Fibroblast of lung (primary cell): ENCODE data around the gene SART3. TPM values are rescaled to one million over a fixed set of nuclear protein-coding genes. Genes with fewer than 3 reads are reported as not detected.

Experiments
- DNase-seq, 2 donors: peaks; one replicate each; pipeline versions ENCODE4 v3.0.0 to v3.0.0-alpha.2; 2010; ENCODE audit warnings: low read depth in 2 of 2
- H2AFZ ChIP-seq: 2 replicates; pipeline ENCODE4 v1.5.1; 2012; ENCODE audit warnings: low read length, control low read depth, inconsistent platforms
- H3K27ac ChIP-seq: 2 replicates; pipeline ENCODE4 v1.5.1; 2011; ENCODE audit warnings: low read length, control low read depth; ENCODE audit not compliant: insufficient read depth
- H3K27me3 ChIP-seq: 2 replicates; pipeline ENCODE4 v1.5.1; 2011; ENCODE audit warnings: mild to moderate bottlenecking, low read length; ENCODE audit not compliant: control insufficient read depth, insufficient read depth
- H3K36me3 ChIP-seq: 2 replicates; pipeline ENCODE4 v1.5.1; 2011; ENCODE audit warnings: low read length; ENCODE audit not compliant: control insufficient read depth, insufficient read depth
- H3K4me1 ChIP-seq: 2 replicates; pipeline ENCODE4 v1.5.1; 2011; ENCODE audit warnings: low read length; ENCODE audit not compliant: control insufficient read depth, insufficient read depth; ENCODE audit errors: extremely low read depth
- H3K4me2 ChIP-seq: 2 replicates; pipeline ENCODE4 v1.5.1; 2011; ENCODE audit warnings: low read length, control low read depth; ENCODE audit not compliant: insufficient read depth; ENCODE audit errors: extremely low read depth
- H3K4me3 ChIP-seq, 4 experiments: fragments of 200-600 bp in 1 of 4; sonication (generic) in 1 of 4; replicated peaks in 1 of 4; 2 replicates each; pipeline ENCODE4 v1.5.1; 2011 to 2016; ENCODE audit warnings: low read length in 4 of 4, low read depth in 3 of 4, mild to moderate bottlenecking in 3 of 4, control low read depth in 2 of 4, inconsistent platforms in 1 of 4, mixed read lengths in 1 of 4; ENCODE audit not compliant: insufficient read depth in 1 of 4; ENCODE audit errors: control extremely low read depth in 1 of 4
- H3K79me2 ChIP-seq: 2 replicates; pipeline ENCODE4 v1.5.1; 2012; ENCODE audit warnings: mild to moderate bottlenecking, low read length, inconsistent platforms; ENCODE audit not compliant: control insufficient read depth, insufficient read depth
- H3K9ac ChIP-seq: 2 replicates; pipeline ENCODE4 v1.5.1; 2011; ENCODE audit warnings: mild to moderate bottlenecking, low read length, control low read depth; ENCODE audit not compliant: insufficient read depth
- H3K9me3 ChIP-seq: 2 replicates; pipeline ENCODE4 v1.5.1; 2012; ENCODE audit warnings: low read depth, low read length; ENCODE audit not compliant: control insufficient read depth, insufficient read depth
- H4K20me1 ChIP-seq: 2 replicates; pipeline ENCODE4 v1.5.1; 2011; ENCODE audit warnings: low read length; ENCODE audit not compliant: control insufficient read depth, insufficient read depth; ENCODE audit errors: extremely low read depth
- CTCF ChIP-seq, 2 donors: IDR thresholded peaks in 1 of 2; conservative IDR thresholded peaks in 1 of 2; 1 replicate in 1 of 2; 2 replicates in 1 of 2; pipeline ENCODE4 v1.5.1; 2011 to 2012; ENCODE audit warnings: low read length in 2 of 2, control low read depth in 1 of 2, inconsistent platforms in 1 of 2, low read depth in 1 of 2, mild to moderate bottlenecking in 1 of 2
- EZH2 ChIP-seq: IDR thresholded peaks from 2 replicates; pipeline ENCODE4 v1.5.1; 2012; ENCODE audit warnings: low read length, control low read depth, mild to moderate bottlenecking; ENCODE audit errors: missing control alignments
- polyA plus RNA-seq, 2 donors: library from polyadenylated mRNA; depleted of rRNA in 1 of 2; stranded (reverse) in 1 of 2; unstranded in 1 of 2; fragments of >200 nt; gene quantifications; 2 replicates each; pipeline ENCODE4 v1.2.1, GENCODE V29; 2011 to 2012; ENCODE audit warnings: missing spikeins in 1 of 2
- total RNA-seq: library from RNA; depleted of rRNA; stranded (reverse); fragments of >200 nt; gene quantifications from 2 replicates; pipeline ENCODE4 v1.2.1, GENCODE V29; 2014

Gene SART3
- total and polyA plus RNA-seq, 2 donors (not counting 1 experiment from before 2014, with no cell fraction given): 15.5 to 157 TPM

- no peaks in the 10 kb centered on the region for H3K27me3 ChIP-seq
- H3K4me3 ChIP-seq: no peak overlapping the region
- no peak overlapping the region for H2AFZ ChIP-seq
- no peak overlapping the region for H3K27ac ChIP-seq
- no peaks in the 10 kb centered on the region for H3K36me3 ChIP-seq
- TF ChIP-seq EZH2: no peak
- TF ChIP-seq CTCF (conservative IDR thresholded peaks at IDR 0.05 in 1 of 2, IDR thresholded peaks at IDR 0.05 in 1 of 2; ENCODE audit: low read depth in 1 of 2, low read length in 2 of 2): no peak
- no peak for DNase-seq
- H3K9me3 ChIP-seq: no peaks in the 10 kb centered on the region
- no peak overlapping the region for H3K4me2 ChIP-seq
- H4K20me1 ChIP-seq: no peaks in the 10 kb centered on the region
- H3K9ac ChIP-seq: no peak overlapping the region
- H3K4me1 ChIP-seq: no peaks in the 10 kb centered on the region
- no peaks in the 10 kb centered on the region for H3K79me2 ChIP-seq
Observed at GRCh38 chr12:108477881-108478259, 83.1 kb downstream of the SART3 start.

- no peaks in the 10 kb centered on the region for H4K20me1 ChIP-seq
- no peak overlapping the region for H2AFZ ChIP-seq
- H3K36me3 ChIP-seq: no peaks in the 10 kb centered on the region
- no peaks in the 10 kb centered on the region for H3K79me2 ChIP-seq
- no peak for DNase-seq
- no peaks in the 10 kb centered on the region for H3K27me3 ChIP-seq
- H3K9ac ChIP-seq: no peak overlapping the region
- H3K9me3 ChIP-seq: no peaks in the 10 kb centered on the region
- H3K27ac ChIP-seq: no peak overlapping the region
- H3K4me3 ChIP-seq: no peak overlapping the region
- TF ChIP-seq EZH2 (no peak), CTCF (conservative IDR thresholded peaks at IDR 0.05 in 1 of 2, IDR thresholded peaks at IDR 0.05 in 1 of 2; ENCODE audit: low read depth in 1 of 2, low read length in 2 of 2) (no peak)
- no peak overlapping the region for H3K4me2 ChIP-seq
- no peaks in the 10 kb centered on the region for H3K4me1 ChIP-seq
Observed at GRCh38 chr12:108477055-108477880, 83.7 kb downstream of the SART3 start.

GRCh38 chr12:108475396-108475795 lies 85.6 kb downstream of the SART3 start:
- no peaks in the 10 kb centered on the region for H3K36me3 ChIP-seq
- no peak for DNase-seq
- TF ChIP-seq EZH2 (no peak), CTCF (conservative IDR thresholded peaks at IDR 0.05 in 1 of 2, IDR thresholded peaks at IDR 0.05 in 1 of 2; ENCODE audit: low read depth in 1 of 2, low read length in 2 of 2) (no peak)
- H3K4me1 ChIP-seq: no peaks in the 10 kb centered on the region
- H4K20me1 ChIP-seq: no peaks in the 10 kb centered on the region
- no peaks in the 10 kb centered on the region for H3K79me2 ChIP-seq
- H2AFZ ChIP-seq: no peak overlapping the region
- no peak overlapping the region for H3K4me2 ChIP-seq
- H3K27me3 ChIP-seq: no peaks in the 10 kb centered on the region
- no peaks in the 10 kb centered on the region for H3K9me3 ChIP-seq
- no peak overlapping the region for H3K9ac ChIP-seq
- H3K4me3 ChIP-seq: no peak overlapping the region
- H3K27ac ChIP-seq: no peak overlapping the region
